IMR-90 (cell line): ENCODE data around the gene DPP6. TPM values are rescaled to one million over a fixed set of nuclear protein-coding genes. Genes with fewer than 3 reads are reported as not detected.

Experiments
- ATAC-seq: fragments of 200-7000 bp; cut with Tn5 transposase; 2 replicates; pipeline ENCODE4 v1.9.1; 2020; ENCODE audit warnings: low read depth, mild to moderate bottlenecking, moderate library complexity
- BruUV-seq: library from RNA; stranded (reverse); fragments of 400-500 nt; replicated peaks from 2 replicates; lab custom pipeline; 2021; lab: Mats Ljungman, UMichigan
- CTCF ChIA-PET: fragments of 300-600 bp; formaldehyde crosslinking; extraction: SDS; loops from one replicate; lab custom pipeline; 2021; ENCODE audit warnings: antibody characterized with exemption; lab: Yijun Ruan, JAX
- POLR2A ChIA-PET: fragments of 300-600 bp; sonication (Branson Sonifier 250); formaldehyde crosslinking; loops from one replicate; lab custom pipeline; 2022; ENCODE audit warnings: antibody characterized with exemption; ENCODE audit not compliant: unreplicated experiment; lab: Charles Lee
- DNase-seq: peaks from one replicate; pipeline ENCODE4 v3.0.0; 2013
- H2AFZ ChIP-seq: replicated peaks from 2 replicates; pipeline ENCODE3; 2013; ENCODE audit warnings: low read length, mild to moderate bottlenecking; ENCODE audit not compliant: poor library complexity
- H2AK5ac ChIP-seq: 2 replicates; pipeline ENCODE4 v1.6.1; 2013; ENCODE audit warnings: low read depth, low read length, inconsistent platforms
- H2AK9ac ChIP-seq: replicated peaks from 2 replicates; pipeline ENCODE3; 2013; ENCODE audit warnings: mild to moderate bottlenecking, low read depth, low read length, moderate library complexity; ENCODE audit not compliant: poor library complexity
- H2BK120ac ChIP-seq: 2 replicates; pipeline ENCODE4 v1.6.1; 2013; ENCODE audit warnings: low read depth, low read length, inconsistent platforms
- H2BK15ac ChIP-seq: 3 replicates; pipeline ENCODE4 v1.6.1; 2013; ENCODE audit warnings: low read depth, low read length, inconsistent platforms
- H2BK20ac ChIP-seq: 2 replicates; pipeline ENCODE4 v1.6.1; 2013; ENCODE audit warnings: low read depth, mild to moderate bottlenecking, inconsistent platforms, low read length, moderate library complexity
- H2BK5ac ChIP-seq: 2 replicates; pipeline ENCODE4 v1.6.1; 2013; ENCODE audit warnings: mild to moderate bottlenecking, low read depth, low read length, inconsistent platforms; ENCODE audit not compliant: poor library complexity, severe bottlenecking
- H3K14ac ChIP-seq: replicated peaks from 2 replicates; pipeline ENCODE4 v1.6.1; 2013; ENCODE audit warnings: low read depth, low read length, inconsistent platforms
- H3K18ac ChIP-seq: 2 replicates; pipeline ENCODE4 v1.6.1; 2013; ENCODE audit warnings: low read depth, low read length, control low read depth
- H3K23ac ChIP-seq: 2 replicates; pipeline ENCODE4 v1.6.1; 2013; ENCODE audit warnings: low read depth, low read length, inconsistent platforms
- H3K27ac ChIP-seq: 2 replicates; pipeline ENCODE4 v1.5.1; 2013; ENCODE audit warnings: mild to moderate bottlenecking, control low read depth, low read length; ENCODE audit not compliant: insufficient read depth
- H3K27me3 ChIP-seq: 2 replicates; pipeline ENCODE4 v1.6.1; 2013; ENCODE audit warnings: low read length; ENCODE audit not compliant: control insufficient read depth, insufficient read depth
- H3K36me3 ChIP-seq: 2 replicates; pipeline ENCODE4 v1.6.1; 2013; ENCODE audit warnings: low read length, mixed read lengths; ENCODE audit not compliant: control insufficient read depth, insufficient read depth
- H3K4ac ChIP-seq: 2 replicates; pipeline ENCODE4 v1.6.1; 2013; ENCODE audit warnings: low read depth, low read length, inconsistent platforms
- H3K4me1 ChIP-seq: 2 replicates; pipeline ENCODE4 v1.6.1; 2013; ENCODE audit warnings: low read length, mixed read lengths; ENCODE audit not compliant: control insufficient read depth, insufficient read depth
- H3K4me2 ChIP-seq: 2 replicates; pipeline ENCODE4 v1.6.1; 2013; ENCODE audit warnings: low read depth, mild to moderate bottlenecking, control low read depth, low read length, moderate library complexity
- H3K4me3 ChIP-seq: 2 replicates; pipeline ENCODE4 v1.5.1; 2013; ENCODE audit warnings: low read depth, mild to moderate bottlenecking, control low read depth, low read length, moderate library complexity; ENCODE audit not compliant: insufficient read depth
- H3K56ac ChIP-seq: 2 replicates; pipeline ENCODE4 v1.6.1; 2013; ENCODE audit warnings: low read length, inconsistent platforms; ENCODE audit not compliant: insufficient read depth; ENCODE audit errors: extremely low read depth
- H3K79me1 ChIP-seq, 2 experiments: 2 replicates each; pipeline ENCODE4 v1.6.1; 2013; ENCODE audit warnings: low read length in 2 of 2, inconsistent platforms in 1 of 2, low read depth in 1 of 2
- H3K9ac ChIP-seq: 2 replicates; pipeline ENCODE4 v1.6.1; 2013; ENCODE audit warnings: low read depth, low read length, control low read depth
- H3K9me1 ChIP-seq: 2 replicates; pipeline ENCODE4 v1.6.1; 2013; ENCODE audit warnings: low read length, inconsistent platforms; ENCODE audit not compliant: insufficient read depth
- H3K9me3 ChIP-seq: 2 replicates; pipeline ENCODE4 v1.6.1; 2013; ENCODE audit warnings: low read length; ENCODE audit not compliant: control insufficient read depth, insufficient read depth
- H4K20me1 ChIP-seq: 2 replicates; pipeline ENCODE4 v1.6.1; 2013; ENCODE audit warnings: low read length, inconsistent platforms; ENCODE audit not compliant: insufficient read depth
- H4K5ac ChIP-seq: 2 replicates; pipeline ENCODE4 v1.6.1; 2013; ENCODE audit warnings: mild to moderate bottlenecking, low read depth, low read length, control low read depth
- H4K8ac ChIP-seq, 2 experiments: 2 replicates each; pipeline ENCODE4 v1.6.1; 2013; ENCODE audit warnings: low read depth in 2 of 2, low read length in 2 of 2, control low read depth in 1 of 2, inconsistent platforms in 1 of 2
- H4K91ac ChIP-seq: 2 replicates; pipeline ENCODE4 v1.6.1; 2013; ENCODE audit warnings: low read depth, low read length, inconsistent platforms; ENCODE audit not compliant: insufficient read depth
- BHLHE40 ChIP-seq: fragments of 150-350 bp; IDR thresholded peaks from 2 replicates; pipeline ENCODE4 v1.6.1; 2016; ENCODE audit warnings: mild to moderate bottlenecking, low read depth, low read length
- CEBPB ChIP-seq: IDR thresholded peaks from 2 replicates; pipeline ENCODE4 v1.6.1; 2012; ENCODE audit warnings: low read depth, low read length, improper control_type of control experiment
- CHD1 ChIP-seq: IDR thresholded peaks from 2 replicates; pipeline ENCODE4 v1.6.1; 2012; ENCODE audit warnings: low read depth, low read length, improper control_type of control experiment
- FOS ChIP-seq: fragments of 150-350 bp; IDR thresholded peaks from 2 replicates; pipeline ENCODE4 v1.6.1; 2016; ENCODE audit warnings: low read depth, low read length
- MAFK ChIP-seq: IDR thresholded peaks from 2 replicates; pipeline ENCODE4 v1.6.1; 2012; ENCODE audit warnings: low read depth, low read length, improper control_type of control experiment
- POLR2A ChIP-seq: IDR thresholded peaks from 2 replicates; pipeline ENCODE4 v1.6.1; 2012; ENCODE audit warnings: mild to moderate bottlenecking, low read depth, low read length
- SMC3 ChIP-seq: fragments of 150-350 bp; IDR thresholded peaks from 2 replicates; pipeline ENCODE4 v1.6.1; 2016; ENCODE audit warnings: low read depth, mild to moderate bottlenecking, antibody characterized with exemption, low read length, moderate library complexity
- WGBS, 2 experiments: methylation state at CpG; one replicate each; pipeline versions ENCODE4 v1.1.5 to v1.1.7; 2013; ENCODE audit warnings: missing lambda C conversion rate in 2 of 2; ENCODE audit not compliant: insufficient read length in 1 of 2; ENCODE audit errors: extremely low coverage in 2 of 2; 5-methylcytosine and 5-hydroxymethylcytosine counted together
- dilution Hi-C: fragments of 300-500 bp; cut with HindIII; formaldehyde crosslinking; loops from one replicate; pipeline ENCODE4 v1.14.3; 2018; ENCODE audit warnings: low sequenced_read_pairs; ENCODE audit not compliant: unreplicated experiment
- in situ Hi-C: fragments of 300-500 bp; cut with MboI; formaldehyde crosslinking; loops from 3 replicates; pipeline ENCODE4 v1.14.3; 2019; ENCODE audit warnings: low sequenced_read_pairs, inconsistent platforms, mixed read lengths
- intact Hi-C: fragments of 100-400 bp; cut with micrococcal nuclease; formaldehyde crosslinking; loops from 2 replicates; pipeline ENCODE4 v1.10.0; 2022
- polyA plus RNA-seq, 3 experiments: library from polyadenylated mRNA; depleted of rRNA; stranded (reverse); fragments of >200 nt; gene quantifications; 2 replicates each; pipeline ENCODE4 v1.2.3, GENCODE V29; 2012; ENCODE audit warnings: low replicate concordance in 1 of 3
- total RNA-seq: library from RNA; depleted of rRNA; stranded (reverse); fragments of >200 nt; gene quantifications from 2 replicates; pipeline ENCODE4 v1.2.3, GENCODE V29; 2012
- TF ChIP-seq, protein P1 (sequence below): conservative IDR thresholded peaks from 2 replicates; pipeline ENCODE4 v1.5.1; 2012; ENCODE audit warnings: mild to moderate bottlenecking, low read depth, low read length, improper control_type of control experiment

Gene DPP6
- total and polyA plus RNA-seq, 2 of the 4 experiments (the other 2 are of a cell fraction): not detected

GRCh38 chr7:154431045-154431444 is 378.8 kb downstream of the DPP6 start:
- no peak overlapping the region for H2BK5ac ChIP-seq
- H3K9ac ChIP-seq: no peak overlapping the region
- no peak overlapping the region for H2BK15ac ChIP-seq
- peaks cover 31% of the 10 kb centered on the region for H3K9me3 ChIP-seq
- no peak overlapping the region for H3K4me3 ChIP-seq
- no peak overlapping the region for H3K18ac ChIP-seq
- no peaks in the 10 kb centered on the region for H3K9me1 ChIP-seq
- in situ Hi-C loops (no loop called here), intact Hi-C loops (no loop called here), dilution Hi-C loops (no loop called here)
- H3K14ac ChIP-seq: no peak overlapping the region
- H4K8ac ChIP-seq: no peak overlapping the region
- ChIA-PET POLR2A (no interaction called here), CTCF (no interaction called here)
- no peak overlapping the region for H3K56ac ChIP-seq
- H2BK20ac ChIP-seq: no peak overlapping the region
- no peak overlapping the region for H4K91ac ChIP-seq
- H3K4ac ChIP-seq: no peak overlapping the region
- no peak overlapping the region for H4K5ac ChIP-seq
- H3K36me3 ChIP-seq: no peaks in the 10 kb centered on the region
- H3K27ac ChIP-seq: no peak overlapping the region
- H4K20me1 ChIP-seq: no peaks in the 10 kb centered on the region
- 60% methylated on average over 5 of the region's 9 CpGs; no CpG with 5 or more reads in 1 of the 2 experiments for WGBS, 2 experiments
- ATAC-seq (no peak), DNase-seq (no peak)
- no peaks in the 10 kb centered on the region for H3K79me1 ChIP-seq
- TF ChIP-seq SMC3 (no peak), MAFK (no peak), BHLHE40 (no peak), FOS (no peak), CHD1 (no peak), CEBPB (no peak), POLR2A (no peak)
- TF ChIP-seq, protein P1, sequence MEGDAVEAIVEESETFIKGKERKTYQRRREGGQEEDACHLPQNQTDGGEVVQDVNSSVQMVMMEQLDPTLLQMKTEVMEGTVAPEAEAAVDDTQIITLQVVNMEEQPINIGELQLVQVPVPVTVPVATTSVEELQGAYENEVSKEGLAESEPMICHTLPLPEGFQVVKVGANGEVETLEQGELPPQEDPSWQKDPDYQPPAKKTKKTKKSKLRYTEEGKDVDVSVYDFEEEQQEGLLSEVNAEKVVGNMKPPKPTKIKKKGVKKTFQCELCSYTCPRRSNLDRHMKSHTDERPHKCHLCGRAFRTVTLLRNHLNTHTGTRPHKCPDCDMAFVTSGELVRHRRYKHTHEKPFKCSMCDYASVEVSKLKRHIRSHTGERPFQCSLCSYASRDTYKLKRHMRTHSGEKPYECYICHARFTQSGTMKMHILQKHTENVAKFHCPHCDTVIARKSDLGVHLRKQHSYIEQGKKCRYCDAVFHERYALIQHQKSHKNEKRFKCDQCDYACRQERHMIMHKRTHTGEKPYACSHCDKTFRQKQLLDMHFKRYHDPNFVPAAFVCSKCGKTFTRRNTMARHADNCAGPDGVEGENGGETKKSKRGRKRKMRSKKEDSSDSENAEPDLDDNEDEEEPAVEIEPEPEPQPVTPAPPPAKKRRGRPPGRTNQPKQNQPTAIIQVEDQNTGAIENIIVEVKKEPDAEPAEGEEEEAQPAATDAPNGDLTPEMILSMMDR: no peak
- no peak overlapping the region for H2BK120ac ChIP-seq
- no peak overlapping the region for H3K4me2 ChIP-seq
- no peak overlapping the region for H3K23ac ChIP-seq
- no peaks in the 10 kb centered on the region for H3K27me3 ChIP-seq
- H2AK9ac ChIP-seq: no peak overlapping the region
- H2AFZ ChIP-seq: no peak overlapping the region
- no TSS peak for BruUV-seq
- no peak overlapping the region for H2AK5ac ChIP-seq
- no peaks in the 10 kb centered on the region for H3K4me1 ChIP-seq
